DMS153 treated with DMSO at 0.1 percent for 48 hours (cell line): ENCODE measurements around the gene KCNMA1.
A peak's percentile ranks its signal among the peaks of the same experiment; 100 is the strongest.
"Not testable (repeated sequence)": the region's sequence is repeated elsewhere in the genome, so short reads cannot be mapped to it uniquely, and the experiment has no call there.

ENCODE experiments used
- DNase-seq: peaks from one replicate; lab custom pipeline; 2025; ENCODE audit not compliant: unreplicated experiment; lab: John Stamatoyannopoulos, UW

The KCNMA1 gene

GRCh38 chr10:77428691-77429395 lies 208.8 kb downstream of the KCNMA1 start:
- no peak for DNase-seq

GRCh38 chr10:77424257-77424656 lies 213.4 kb downstream of the KCNMA1 start:
- no peak for DNase-seq

DNA sequence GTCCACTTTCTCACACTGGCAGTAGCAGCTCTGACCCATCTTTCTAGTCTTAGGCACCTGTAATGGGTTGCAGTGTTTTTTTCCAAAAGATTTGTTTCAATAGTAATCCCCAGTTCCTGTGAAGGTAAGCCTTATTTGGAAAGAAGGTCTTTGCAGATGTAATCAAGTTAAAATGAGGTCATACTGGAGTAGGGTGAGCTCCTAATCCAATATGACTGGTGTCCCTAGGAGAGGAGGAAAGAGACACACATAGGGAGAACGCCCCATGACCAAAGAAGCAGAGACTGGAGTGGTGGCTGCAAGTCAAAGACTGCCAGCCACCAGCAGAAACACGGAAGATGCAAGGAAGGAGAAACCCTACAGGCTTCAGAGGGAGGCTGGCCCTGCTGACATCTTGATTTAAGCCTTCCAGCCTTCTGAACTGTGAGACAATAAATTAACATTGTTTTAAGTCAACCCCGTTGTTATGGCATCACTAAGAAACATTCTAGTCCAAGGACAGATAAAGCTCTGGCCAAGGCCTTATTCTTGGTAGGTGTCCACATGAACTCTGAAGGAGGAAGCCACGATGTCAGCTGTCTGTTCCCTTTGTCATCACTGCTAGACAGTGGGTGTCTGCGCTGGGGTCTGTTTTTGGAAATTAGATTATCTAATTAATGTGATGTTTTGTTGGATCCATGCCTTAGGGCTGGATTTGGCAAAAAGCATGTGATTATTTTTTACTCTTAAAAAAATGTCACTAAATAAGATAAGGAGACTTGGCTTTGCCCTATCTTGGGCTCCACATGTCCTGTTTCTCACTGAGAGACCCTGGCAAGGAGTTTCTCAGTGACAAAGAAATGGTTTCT lies 214.9 kb downstream of the KCNMA1 start:
- DNase-seq = no peak

- no peak for DNase-seq
Observed at GRCh38 chr10:77421591-77421990, 216.0 kb downstream of the KCNMA1 start.

- no peak for DNase-seq
Observed at GRCh38 chr10:77420947-77421523, 216.6 kb downstream of the KCNMA1 start.

- DNase-seq = no peak
Observed at GRCh38 chr10:77419979-77420378, 217.6 kb downstream of the KCNMA1 start.

GRCh38 chr10:77419056-77419455 lies 218.6 kb downstream of the KCNMA1 start:
- DNase-seq = no peak

DNA sequence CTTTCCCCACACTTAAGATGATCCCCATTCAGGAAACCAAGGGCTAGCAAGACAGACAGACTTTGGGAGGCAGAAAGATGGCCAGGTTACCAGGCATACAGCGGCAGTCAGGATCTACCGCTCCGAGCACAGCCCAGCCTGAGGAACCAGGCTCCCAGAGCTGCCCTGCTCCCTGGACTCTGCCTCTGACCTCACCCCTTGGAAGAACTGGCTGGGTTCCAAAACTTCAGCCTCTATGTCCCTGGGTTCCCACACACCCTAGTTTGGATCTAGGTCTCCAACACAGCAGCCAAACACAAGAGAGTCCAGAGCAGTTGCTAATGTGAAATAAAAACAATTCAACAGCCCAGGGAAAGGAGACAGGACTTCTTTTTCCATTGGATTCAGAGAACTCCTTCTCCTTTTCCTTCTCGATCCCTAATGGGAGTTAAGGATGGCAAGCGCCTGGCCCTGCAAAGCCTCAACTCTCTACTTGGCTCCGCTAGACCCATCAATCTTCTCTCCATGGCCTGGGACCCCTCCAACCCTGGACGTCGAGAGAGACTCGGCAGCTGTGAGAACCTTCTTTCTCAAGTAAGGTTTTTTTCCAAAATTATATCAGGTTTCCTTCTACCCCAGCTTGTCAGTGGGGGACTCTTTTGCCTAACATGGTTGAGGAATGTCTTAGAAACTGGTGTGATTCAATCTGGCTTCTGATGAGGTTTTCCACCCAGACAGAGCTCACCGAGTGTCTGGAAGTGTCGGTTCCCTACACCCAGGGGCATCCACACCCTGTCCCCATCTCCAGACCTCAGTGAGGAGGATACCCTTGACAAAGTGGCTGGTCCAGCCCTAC lies 219.6 kb downstream of the KCNMA1 start:
- DNase-seq = no peak

- DNase-seq = no peak
Observed at GRCh38 chr10:77417359-77417758, 220.2 kb downstream of the KCNMA1 start.

DNA sequence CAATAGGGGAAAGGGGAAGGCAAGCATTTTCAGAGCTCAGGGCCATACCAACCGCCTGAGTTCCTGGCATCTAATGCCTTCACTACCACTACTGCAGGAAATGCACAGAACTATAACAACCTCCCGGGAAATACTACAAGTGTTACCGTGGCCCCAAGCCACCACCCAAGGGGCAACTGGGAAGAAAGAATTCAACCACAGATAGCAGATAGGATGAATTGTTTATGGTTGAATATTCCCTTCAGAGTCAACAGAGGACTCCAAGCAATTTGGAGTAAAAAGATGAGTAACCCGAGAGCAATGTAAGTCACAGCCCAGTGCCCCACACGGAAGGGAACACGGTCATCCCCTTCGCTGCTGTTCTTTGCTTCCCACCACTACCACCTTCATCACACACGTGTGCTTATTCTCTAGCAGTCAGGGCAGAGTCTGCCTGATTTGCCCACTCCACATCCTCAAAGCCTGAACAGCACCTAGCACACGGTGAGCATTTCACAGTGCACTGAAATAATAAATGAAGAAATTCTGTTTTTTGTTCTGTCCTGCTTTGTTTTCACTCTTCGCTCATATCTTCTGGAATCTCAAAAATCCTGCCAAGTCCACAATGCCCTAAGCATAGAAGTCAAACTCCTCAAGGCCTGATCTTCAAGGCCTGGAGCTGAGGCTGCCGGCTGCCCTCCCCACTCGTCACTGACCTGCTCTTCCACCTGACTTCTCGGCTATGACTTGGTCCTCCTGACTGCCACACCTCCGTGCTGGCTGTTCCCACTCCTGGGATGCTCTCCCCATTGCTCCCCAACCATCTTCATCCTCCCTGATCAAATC lies 221.1 kb downstream of the KCNMA1 start:
- no peak for DNase-seq

DNA sequence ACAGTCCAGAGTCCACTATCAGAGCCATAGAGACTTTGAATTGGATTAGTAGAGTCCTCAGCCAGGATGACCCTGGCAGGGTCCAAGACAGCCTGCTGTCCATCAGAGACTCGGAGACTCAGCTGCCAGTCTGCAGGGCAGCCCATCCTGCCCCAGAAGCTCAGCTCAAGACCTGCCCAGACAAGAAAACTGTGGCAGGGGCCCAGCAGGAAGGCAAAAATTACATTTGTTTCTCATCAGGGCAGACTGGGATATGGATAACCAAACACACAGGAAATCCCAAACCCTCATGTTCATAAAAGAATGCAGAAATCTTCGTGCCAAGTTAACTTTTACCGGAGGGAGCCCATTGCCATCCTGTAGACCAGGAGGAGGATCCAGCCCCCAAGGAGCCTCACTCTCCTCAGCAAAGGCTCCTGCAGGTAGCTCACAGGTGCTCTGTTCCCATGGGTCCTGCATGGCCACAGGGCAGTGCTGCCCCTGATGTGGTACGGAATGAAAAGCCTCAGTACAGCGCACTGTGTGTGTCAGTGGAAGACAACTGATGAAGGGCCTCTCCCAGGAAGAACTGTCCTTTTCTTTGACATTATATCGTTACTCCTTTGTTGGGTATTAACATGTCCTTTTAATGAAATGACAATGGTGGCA lies 222.2 kb downstream of the KCNMA1 start:
- no peak for DNase-seq

GRCh38 chr10:77413231-77413630 lies 224.4 kb downstream of the KCNMA1 start:
- DNase-seq = no peak

GRCh38 chr10:77412573-77413133 lies 225.0 kb downstream of the KCNMA1 start:
- DNase-seq = not testable (repeated sequence)

GRCh38 chr10:77411805-77412204 lies 225.8 kb downstream of the KCNMA1 start:
- no peak for DNase-seq

DNA sequence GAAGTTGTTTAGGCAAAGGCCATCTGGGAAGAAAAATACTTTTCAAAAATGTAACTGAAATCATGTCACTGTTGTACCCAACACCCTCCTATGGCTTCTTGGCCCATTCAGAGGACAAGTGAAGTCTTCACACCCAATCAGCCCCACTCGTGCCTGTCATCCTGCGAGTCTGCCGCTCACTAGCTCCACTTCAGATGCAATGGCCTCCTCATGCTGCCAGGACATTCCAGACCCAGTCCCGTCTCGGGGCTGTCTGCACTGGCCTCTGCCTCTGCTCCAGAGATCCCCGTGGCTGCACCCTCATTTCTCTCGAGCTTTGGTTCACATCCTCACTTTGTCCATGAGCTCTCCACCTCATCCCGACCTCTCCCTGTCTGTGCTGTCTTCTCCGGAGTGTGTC lies 227.1 kb downstream of the KCNMA1 start:
- DNase-seq = no peak

DNA sequence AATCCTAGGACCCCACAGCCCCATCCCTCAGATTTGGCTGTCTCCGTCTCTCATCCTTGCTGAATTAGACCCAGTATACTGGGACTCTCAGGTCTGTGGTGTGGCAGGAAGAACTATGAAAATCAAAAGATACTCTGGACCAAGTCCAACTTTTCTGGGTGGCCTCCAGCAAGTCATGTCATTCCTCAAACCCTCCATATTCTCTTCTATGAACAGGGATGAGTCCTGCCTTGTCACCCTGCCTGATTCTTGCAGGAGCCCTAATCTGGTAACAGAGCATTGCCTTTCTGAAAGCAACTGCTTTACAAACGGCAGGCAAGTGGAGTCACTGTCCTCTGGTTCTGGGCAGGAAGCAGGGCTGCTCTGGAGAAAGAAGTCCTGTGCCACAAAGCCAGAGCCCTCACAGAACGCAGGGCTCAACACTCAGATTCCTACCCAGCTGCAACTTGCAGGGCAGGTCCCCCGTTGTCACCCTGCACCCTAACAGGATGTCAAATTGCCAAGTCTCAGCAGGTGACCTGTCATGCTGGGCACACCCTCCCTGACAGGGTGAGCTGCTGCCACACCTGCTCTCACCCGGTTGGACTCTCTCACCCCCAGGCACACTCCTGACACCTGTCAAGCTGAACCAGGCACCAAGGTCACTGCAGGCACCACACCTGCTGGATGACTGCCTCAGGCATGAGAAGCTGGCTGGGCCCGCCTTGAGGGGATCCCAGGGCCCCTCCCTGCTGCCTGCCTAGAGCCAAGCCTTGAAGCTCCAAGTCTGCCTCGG lies 227.7 kb downstream of the KCNMA1 start:
- DNase-seq = peak; percentile 76

GRCh38 chr10:77408259-77408658 lies 229.3 kb downstream of the KCNMA1 start:
- no peak for DNase-seq

DNA sequence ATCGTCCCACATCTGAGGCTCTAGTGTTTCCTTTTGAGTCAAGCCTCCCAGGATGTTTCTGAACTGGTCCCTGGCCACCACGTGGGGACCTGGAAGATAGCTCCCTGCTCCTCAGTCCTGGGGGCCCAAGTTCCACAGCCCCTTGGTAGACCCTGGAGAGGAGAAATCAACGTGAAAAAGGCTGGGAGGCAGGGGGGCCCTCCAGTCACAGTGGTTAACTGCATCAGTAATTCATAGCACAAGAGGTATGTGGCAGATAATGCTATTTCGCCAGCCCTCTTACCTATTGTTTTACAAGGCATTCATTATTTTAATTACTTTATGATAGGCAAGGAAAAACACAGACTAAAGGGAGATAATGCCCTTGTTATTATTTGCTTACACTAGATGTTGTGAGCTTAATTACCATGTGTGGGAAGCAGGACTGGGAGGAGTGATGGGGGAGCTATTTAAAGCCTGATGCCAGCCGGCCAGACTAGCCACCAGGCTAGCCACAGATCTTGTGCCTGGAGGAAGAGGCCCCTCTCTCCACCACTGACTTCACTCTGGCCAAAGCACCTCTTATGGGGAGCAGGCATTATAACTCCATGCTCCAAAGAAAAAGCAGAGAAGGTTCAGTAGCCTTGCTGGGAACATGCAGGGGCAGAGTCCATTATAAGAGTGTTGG lies 230.7 kb downstream of the KCNMA1 start:
- no peak for DNase-seq
